ENCODE results near the gene NOXA1. TPM values are rescaled to one million over a fixed set of nuclear protein-coding genes. Genes with fewer than 3 reads are reported as not detected.
"Not testable (repeated sequence)": the region's sequence is repeated elsewhere in the genome, so short reads cannot be mapped to it uniquely, and the experiment has no call there.

Gene NOXA1
- 10 to 100 TPM; 33.3 to 42.6 TPM for total RNA-seq
- long read RNA-seq, partial matches to known transcripts, result 21 of 72 reads
- long read RNA-seq, other reads (novel, unspliced or antisense), result 50 of 72 reads

GRCh38 chr9:137422604-137423513 lies at the start of gene NOXA1, which contains the start of gene EXD3:
Gene NOXA1 (plus strand): TSS chr9:137423393. CDS start chr9:137423530, 137 bp downstream.
Gene EXD3 (minus strand): TSS chr9:137423162. CDS start chr9:137395357, 27,805 bp downstream.
- peak; percentile 93 to 97 for DNase-seq
- peak; percentile 84 for ATAC-seq
- intact Hi-C loops (cut with DNase I, micrococcal nuclease), result no loop called here

GRCh38 chr9:137373611-137373980 lies 49.6 kb upstream of the NOXA1 start:
- ATAC-seq (no peak), DNase-seq (no peak)
- intact Hi-C loops (cut with DNase I, micrococcal nuclease), result no loop called here

GRCh38 chr9:137374131-137374845 lies 48.9 kb upstream of the NOXA1 start:
- DNase-seq, result no peak
- intact Hi-C loops (cut with DNase I, micrococcal nuclease), result no loop called here
- ATAC-seq, result no peak

GRCh38 chr9:137375321-137376058 lies 47.7 kb upstream of the NOXA1 start:
- ATAC-seq (no peak), DNase-seq (no peak)
- intact Hi-C loops (cut with DNase I, micrococcal nuclease), result no loop called here

GRCh38 chr9:137376386-137376785 lies 46.8 kb upstream of the NOXA1 start:
- ATAC-seq (no peak), DNase-seq (no peak)
- intact Hi-C loops (cut with DNase I, micrococcal nuclease), result no loop called here

- peak in 1 of 2 donors; percentile 7 for DNase-seq
- ATAC-seq; intact Hi-C loops (cut with DNase I, micrococcal nuclease): not testable (repeated sequence)
These were observed 44.3 kb upstream of the NOXA1 start for GRCh38 chr9:137378688-137379410.

GRCh38 chr9:137379761-137380161 lies 43.4 kb upstream of the NOXA1 start:
- DNase-seq, result peak in 1 of 2 donors; percentile 12
- intact Hi-C loops (cut with DNase I, micrococcal nuclease), result no loop called here
- no peak for ATAC-seq

GRCh38 chr9:137380171-137380570 lies 43.0 kb upstream of the NOXA1 start:
- no peak for ATAC-seq
- intact Hi-C loops (cut with DNase I, micrococcal nuclease), result no loop called here
- no peak for DNase-seq

GRCh38 chr9:137380606-137381005 lies 42.6 kb upstream of the NOXA1 start:
- ATAC-seq (no peak), DNase-seq (peak in 1 of 2 donors; percentile 10)
- intact Hi-C loops (cut with DNase I, micrococcal nuclease), result no loop called here

- intact Hi-C loops (cut with DNase I, micrococcal nuclease), result no loop called here
- DNase-seq (peak in 1 of 2 donors; percentile 15), ATAC-seq (no peak)
These were observed 41.4 kb upstream of the NOXA1 start for GRCh38 chr9:137381501-137382443.

- DNase-seq, result peak in 1 of 2 donors; percentile 18
- peak; percentile 18 for ATAC-seq
- intact Hi-C loops (cut with DNase I, micrococcal nuclease), result no loop called here
These were observed 40.6 kb upstream of the NOXA1 start for GRCh38 chr9:137382444-137383080.

GRCh38 chr9:137383081-137383783 lies 40.0 kb upstream of the NOXA1 start:
- intact Hi-C loops (cut with DNase I, micrococcal nuclease), result no loop called here
- ATAC-seq (no peak), DNase-seq (peak in 1 of 2 donors; percentile 16)

GRCh38 chr9:137383784-137384756 lies 39.1 kb upstream of the NOXA1 start:
- DNase-seq (peak in 1 of 2 donors; percentile 14), ATAC-seq (no peak)
- intact Hi-C loops (cut with DNase I, micrococcal nuclease), result no loop called here

- DNase-seq (no peak), ATAC-seq (no peak)
- intact Hi-C loops (cut with DNase I, micrococcal nuclease), result no loop called here
These were observed 38.0 kb upstream of the NOXA1 start for GRCh38 chr9:137385061-137385655.
